H1 (cell line): Measurements from ENCODE around the gene MAGI1. TPM values are rescaled to one million over a fixed set of nuclear protein-coding genes. Genes with fewer than 3 reads are reported as not detected.

Source experiments
- CBX5 ChIP-seq: fragments of 300-800, 300-1000 bp; sonication (generic); IDR thresholded peaks from 2 replicates; pipeline ENCODE4 v1.7.1; 2016; ENCODE audit warnings: antibody characterized with exemption, low read length, low read depth
- JUND ChIP-seq: IDR thresholded peaks from 2 replicates; pipeline ENCODE4 v1.6.1; 2011; ENCODE audit warnings: mild to moderate bottlenecking, improper control_type of control experiment, low read length
- polyA plus RNA-seq, 7 experiments: library from polyadenylated mRNA; depleted of rRNA in 3 of 7; stranded (reverse) in 5 of 7; unstranded in 2 of 7; fragments of >200 nt in 5 of 7; fragments of 200-250 nt in 2 of 7; gene quantifications; 1 replicate in 5 of 7; 2 replicates in 1 of 7; 4 replicates in 1 of 7; pipeline versions ENCODE4 v1.2.1 to v1.2.3, GENCODE V29; 2011 to 2013; ENCODE audit warnings: missing spikeins in 2 of 7, mixed read lengths in 2 of 7
- total RNA-seq: library from RNA; stranded (reverse); fragmentation: NEBNext Ultra II Directional; extraction: Animal tissue kit (Norgen Biotek cat#: 25700); gene quantifications from 2 replicates; pipeline ENCODE4 v1.2.1, GENCODE V29; 2021

Gene MAGI1
- total and polyA plus RNA-seq, 2 of the 8 experiments (the other 6 are each of a cell fraction or from before 2014, with no cell fraction given): 19.8 to 78.0 TPM

GRCh38 chr3:65433480-65433879, 605.2 kb downstream of the MAGI1 start (continued):
- TF ChIP-seq JUND: no peak
- TF ChIP-seq CBX5: no peak
- TF ChIP-seq, all 59 proteins: peak for 0
